GM18907 (cell line): Measurements from ENCODE around the gene PARD6A.

Experiments
- ATAC-seq: cut with Tn5 transposase; IDR thresholded peaks from one replicate; pipeline ENCODE4 v1.9.1; 2021; ENCODE audit warnings: mild to moderate bottlenecking, moderate library complexity; ENCODE audit not compliant: unreplicated experiment

PARD6A gene

DNA sequence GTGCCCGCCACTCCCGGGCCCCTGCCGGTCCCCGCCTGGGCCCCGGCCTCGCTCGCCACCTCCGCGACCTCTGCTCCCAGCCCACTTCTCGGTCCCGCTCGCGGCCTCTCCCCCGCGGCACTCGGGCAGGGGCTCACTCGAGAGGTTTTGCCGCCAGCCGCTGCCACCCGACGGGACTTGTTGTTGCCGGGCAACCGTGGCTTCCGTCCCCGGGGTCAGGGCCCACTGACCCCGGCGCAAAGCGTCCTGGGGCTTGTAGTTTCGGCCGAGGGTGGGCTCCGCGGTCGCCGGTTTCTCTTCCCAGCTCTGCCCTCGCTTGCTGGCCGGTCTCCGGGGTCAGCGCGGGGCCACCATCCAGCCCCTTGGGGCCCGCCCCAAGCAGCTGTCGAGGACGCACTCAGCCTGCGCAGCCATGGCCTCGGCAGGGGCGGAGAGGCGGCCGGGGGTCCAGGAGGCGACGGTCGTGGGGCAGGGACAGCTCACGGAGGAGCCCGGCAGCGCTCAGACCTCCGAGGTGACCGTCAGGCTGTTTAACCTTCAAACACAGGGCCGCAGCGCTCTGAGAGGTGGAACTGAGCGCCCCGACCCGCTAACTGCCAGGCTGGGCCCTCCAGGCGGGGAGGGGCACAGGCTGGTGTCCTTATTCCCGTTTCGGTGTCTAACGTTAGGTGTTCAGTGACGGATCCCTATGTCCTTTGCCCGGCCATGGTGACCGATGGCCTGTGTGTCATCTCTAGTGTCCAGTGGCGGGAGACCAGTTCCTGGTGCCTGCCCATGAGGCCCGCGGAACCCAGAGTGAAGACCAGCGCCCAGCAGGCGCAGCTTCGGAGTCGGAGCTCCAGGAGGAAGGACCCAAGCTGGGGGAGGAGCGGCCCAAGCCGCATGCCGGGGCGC is 6.0 kb downstream of the PARD6A start, which contains the start of the genes C16orf86 and ENKD1:
TSS of gene C16orf86 (plus strand) at position 256 of the 894 bp plus-strand sequence. CDS start at position 413, 157 bp downstream.
TSS of gene ENKD1 (minus strand) at position 192 of the 894 bp plus-strand sequence. CDS start 308 bp downstream, outside the sequence.
- peak; percentile 58 for ATAC-seq

DNA sequence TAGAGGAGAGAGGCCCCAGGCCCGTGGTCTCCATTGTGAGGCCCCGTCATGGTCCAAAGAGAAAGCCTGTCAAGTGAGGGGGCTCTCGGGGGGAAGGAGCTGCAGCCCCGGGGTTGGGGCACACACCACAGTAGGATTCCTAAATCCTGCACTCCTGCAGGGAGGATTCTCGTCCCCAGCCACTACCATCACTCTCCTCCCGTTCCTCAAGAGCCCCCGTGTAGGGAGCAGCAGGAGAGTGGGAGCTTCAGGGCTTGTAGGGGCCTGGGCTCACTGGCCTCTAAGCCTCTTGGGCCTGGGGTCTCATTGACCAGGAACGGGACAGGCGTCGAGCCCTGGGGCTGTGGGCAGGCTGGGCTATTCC is 6.7 kb downstream of the PARD6A start:
- ATAC-seq = no peak

DNA sequence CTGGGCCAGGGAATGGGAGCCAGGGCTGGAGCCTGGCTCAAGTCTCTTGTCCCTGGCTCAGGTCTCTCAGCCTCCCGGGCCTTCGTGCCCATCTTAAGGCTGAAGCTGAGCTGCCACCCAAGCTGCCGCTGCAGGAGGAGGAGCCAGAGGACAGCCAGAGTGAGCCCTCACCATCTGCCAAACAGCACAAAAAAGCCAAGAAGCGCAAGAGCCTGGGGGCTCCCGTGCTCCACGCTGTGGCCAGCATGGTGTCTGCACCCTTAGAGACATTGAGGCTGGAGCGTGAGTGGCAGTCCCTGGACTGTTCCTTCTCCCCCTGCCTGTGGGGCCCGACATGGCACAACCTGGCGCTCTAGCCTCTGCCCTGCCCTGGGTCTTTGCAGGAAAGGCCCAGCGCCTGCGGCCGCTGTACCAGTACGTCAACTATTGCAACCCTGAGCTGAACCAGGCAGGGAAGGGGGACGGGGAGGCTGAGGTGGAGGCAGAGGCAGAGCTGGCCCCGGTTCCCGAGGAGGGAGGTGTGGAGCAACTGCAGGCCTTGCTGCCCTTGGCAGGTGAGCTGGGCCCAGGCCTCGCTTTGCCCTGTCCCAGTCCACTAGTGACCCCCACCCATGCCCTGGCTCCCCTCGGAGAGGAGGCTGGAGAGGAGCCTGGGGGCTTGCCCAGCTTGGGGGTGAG is 7.2 kb downstream of the PARD6A start:
- ATAC-seq = peak; percentile 72

DNA sequence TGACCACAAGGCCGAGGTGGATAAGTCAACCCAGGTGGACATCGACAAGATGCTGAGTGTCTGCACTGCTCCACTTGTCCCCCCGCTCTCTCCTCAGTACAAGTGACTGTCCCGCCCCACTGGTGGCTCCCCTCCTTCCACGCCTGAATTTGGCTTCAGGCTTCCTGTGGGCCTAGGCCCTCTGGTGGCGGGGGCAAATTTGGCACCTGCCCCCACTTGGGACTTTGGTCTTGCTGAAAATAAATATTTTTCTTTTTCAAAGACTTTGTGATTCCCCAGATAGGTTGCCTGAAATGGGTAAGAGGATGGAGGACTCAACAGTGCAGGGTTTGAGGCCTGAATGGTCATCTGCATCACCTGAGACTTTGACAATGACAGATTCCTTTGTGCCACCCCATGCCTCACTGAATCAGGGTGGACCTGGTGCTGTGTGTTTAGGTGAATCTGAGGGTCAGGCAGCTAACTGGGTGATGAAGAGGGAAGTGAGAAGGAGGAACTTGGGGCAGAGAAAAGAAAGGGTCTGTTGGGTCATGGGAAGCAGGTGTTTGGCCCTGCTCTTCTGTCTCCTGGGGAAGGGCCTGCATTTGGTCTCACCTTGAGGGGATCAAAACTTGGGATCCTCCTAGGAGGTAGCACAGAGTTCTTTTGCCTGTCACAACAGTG is 7.9 kb downstream of the PARD6A start:
- ATAC-seq = no peak

DNA sequence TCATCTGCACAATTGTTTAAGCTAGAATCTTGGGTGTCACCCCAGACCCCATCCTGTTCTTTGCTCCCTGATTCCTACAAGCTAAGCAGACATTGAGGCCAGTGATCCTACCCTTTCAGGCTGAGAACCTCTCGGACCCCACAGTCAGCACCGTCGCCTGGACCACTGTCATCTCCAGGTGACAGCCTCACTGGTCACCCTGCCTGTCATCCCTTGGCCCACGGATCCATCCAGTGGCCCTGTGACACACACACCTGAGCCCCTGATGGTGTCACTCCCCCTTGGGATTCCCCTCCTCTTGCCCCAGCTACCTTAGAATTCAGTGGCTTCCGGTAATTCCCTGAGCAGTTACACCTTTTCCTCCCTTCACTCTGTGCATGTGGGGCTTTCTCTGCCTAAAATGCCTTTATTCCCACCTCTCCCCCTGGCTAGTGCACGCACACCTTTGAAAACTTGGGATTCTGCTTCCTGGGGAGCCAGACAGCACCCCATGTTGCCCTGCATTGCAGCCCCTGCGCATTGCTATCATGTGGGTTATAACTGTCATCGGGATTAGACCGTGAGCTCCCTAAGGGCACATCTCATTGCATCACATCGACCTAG is 8.8 kb downstream of the PARD6A start:
- ATAC-seq = no peak

DNA sequence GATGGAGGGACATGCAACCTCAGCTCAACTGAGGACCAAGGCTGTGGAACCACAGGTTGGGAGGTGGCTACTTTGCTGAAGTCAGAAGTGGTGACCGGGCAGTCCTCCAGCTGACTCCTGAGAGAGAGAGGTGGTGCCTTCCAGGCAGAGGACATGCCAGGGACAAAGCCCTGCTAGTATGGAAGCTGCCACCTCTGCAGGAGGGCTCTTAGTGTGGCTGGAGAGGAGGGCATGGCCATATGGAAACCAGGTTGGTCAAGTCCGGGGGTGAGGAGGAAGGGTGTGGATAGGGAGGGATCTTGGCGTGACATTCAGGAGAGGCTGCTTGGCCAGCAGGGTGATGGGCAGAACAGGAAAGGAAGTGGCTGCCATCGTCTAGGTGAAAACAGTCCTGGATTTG is 11.5 kb downstream of the PARD6A start:
- ATAC-seq = no peak

- no peak for ATAC-seq
These were observed 12.2 kb downstream of the PARD6A start for GRCh38 chr16:67672739-67673662.

- ATAC-seq = no peak
These were observed 13.2 kb downstream of the PARD6A start for GRCh38 chr16:67673712-67674580.

GRCh38 chr16:67674851-67675578 is 14.3 kb downstream of the PARD6A start:
- ATAC-seq = no peak

DNA sequence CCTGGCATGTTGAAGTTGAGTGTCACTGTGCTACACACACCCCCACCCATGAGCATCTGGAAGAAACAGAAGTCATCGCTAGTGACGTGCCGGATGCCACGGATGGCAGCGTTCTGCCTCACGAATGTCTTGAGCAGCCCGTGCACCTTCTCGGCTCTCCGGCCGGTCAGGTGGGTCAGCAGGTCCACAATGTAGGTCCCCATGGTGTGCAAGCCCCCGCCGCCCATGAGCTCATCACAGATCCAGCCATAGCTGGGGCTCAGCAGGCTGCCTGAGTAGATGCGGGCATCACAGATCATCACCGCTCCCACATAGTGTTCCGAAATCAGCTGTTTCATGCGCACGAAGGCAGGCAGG is 14.8 kb downstream of the PARD6A start:
- ATAC-seq = no peak

DNA sequence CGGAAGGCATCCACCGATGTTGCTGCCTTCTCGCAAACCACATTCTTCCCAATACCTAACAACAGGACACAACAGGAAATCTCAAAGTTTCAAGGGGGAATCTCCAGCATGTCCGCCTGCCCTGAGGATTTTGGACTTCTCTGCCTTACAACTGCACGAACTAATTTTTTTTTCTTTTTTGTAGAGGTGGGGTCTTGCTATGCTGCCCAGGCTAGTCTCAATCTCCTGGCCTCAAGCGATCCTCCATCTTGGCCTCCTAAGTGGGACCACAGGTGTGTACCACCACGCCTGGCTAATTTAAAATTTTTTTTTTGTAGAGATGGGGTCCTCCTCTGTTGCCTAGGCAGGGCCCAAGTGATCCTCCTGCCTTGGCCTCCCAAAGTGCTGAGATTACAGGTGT is 15.2 kb downstream of the PARD6A start:
- ATAC-seq = no peak

- no peak for ATAC-seq
These were observed 15.8 kb downstream of the PARD6A start for GRCh38 chr16:67676516-67676915.

- no peak for ATAC-seq
These were observed 16.2 kb downstream of the PARD6A start for GRCh38 chr16:67676939-67677338.

DNA sequence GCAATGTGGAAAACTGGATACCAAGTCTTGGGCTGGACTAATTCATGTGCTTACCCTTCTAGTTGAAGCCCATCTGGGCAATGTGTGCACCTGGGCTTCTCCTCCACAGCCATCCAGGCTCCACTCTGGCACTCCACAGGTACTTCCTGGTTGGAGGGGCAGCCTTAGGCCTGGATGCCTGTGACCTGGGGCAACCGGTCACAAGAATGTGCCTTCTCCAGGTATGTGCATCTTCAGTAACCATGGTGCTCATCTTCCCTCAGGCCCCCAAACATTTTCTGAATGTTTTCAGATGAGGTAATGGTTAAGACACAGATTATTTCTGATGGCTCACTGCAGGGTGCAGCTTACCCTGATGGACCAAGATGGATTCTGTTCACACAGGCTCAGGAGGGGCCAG is 17.0 kb downstream of the PARD6A start:
- ATAC-seq = no peak

DNA sequence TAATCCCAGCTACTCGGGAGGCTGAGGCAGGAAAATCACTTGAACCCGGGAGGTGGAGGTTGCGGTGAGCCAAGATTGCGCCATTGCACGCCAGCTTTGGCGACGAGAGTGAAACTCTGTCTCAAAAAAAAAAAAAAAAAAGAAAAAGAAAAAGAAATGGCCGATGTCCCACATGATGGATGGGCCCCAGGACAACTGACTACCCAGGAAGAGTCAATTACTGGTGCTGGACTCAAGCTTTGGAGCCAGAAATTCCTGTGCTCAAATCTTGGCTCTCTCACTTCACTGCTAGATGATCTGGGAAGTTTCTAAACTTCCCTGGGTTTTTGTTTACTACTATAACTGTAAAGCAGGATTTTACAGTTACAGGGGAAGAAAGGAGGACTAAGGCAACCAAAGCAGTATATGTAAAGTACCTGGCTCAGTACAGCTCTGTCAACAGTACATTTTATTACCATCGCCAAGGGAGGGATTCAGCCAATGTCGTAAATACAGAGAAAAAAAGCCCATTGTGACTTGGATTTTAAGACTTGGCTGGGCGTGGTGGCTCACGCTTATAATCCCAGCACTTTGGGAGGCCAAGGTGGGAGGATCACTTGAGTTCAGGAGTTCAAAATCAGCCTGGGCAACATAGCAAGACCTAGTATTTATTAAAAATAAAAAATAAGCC is 17.7 kb downstream of the PARD6A start:
- ATAC-seq = no peak

DNA sequence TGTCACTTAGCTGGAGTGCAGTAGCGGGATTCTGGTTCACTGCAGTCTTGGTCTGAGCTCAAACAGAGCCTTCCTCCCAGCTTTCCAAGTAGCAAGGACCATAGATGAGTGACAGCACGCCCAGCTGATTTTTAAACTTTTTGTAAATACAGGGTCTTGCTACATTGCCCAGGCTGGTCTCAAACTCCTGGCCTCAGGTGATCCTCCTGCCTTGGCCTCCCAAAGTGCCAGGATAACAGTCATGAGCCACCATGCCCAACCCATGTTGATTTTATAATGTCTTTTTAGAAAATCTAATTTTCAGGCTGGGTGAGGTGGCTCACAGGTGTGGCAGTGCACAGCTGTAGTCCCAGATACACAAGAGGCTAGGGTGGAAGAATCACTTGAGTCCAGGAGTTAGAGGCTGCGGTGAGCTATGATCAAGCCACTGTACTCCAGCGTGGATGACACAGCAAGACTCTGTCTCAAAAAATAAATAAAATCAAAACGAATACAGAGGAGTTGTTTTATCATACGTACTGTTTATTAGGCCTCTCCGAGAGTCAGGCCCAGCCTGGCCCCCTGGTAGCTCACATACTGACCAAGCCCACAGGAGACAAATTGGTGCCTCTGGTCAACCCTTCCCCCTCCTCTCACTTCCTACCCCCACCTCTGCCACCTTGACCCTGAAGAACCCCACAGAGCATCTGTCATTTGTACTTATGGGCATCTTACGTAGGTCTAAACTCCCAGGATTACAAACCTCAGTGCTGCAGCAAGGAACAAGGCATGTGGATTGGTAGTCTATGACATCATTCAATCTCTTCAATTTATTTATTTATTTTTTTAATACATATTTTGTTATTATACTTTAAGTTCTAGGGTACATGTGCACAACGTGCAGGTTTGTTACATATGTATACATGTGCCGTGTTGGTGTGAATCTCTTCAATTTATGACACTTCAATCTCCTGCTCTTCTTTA is 19.5 kb downstream of the PARD6A start:
- no peak for ATAC-seq

DNA sequence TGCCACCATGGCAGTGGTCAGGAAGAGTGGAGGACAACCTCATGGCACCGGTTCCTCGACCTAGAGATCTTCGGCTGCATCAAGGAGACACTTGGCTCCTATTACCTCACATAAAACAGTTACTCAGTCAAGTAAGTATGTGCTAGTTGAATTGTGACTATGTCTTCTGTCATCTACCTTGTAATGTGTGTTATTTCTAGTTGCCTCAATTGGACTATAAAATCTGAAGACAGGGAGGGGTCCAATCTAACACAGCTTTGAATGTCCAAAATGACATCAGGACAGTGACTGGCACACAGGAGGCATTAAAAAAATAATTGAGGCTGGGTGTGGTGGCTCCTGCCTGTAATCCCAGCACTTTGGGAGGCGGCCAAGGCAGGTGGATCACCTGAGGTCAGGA is 23.0 kb downstream of the PARD6A start:
- ATAC-seq = no peak
